ENCODE results near the gene PCDHAC2. TPM values are rescaled to one million over a fixed set of nuclear protein-coding genes. Genes with fewer than 3 reads are reported as not detected.

The PCDHAC2 gene
- total and polyA plus RNA-seq, 2 of the 4 experiments (the other 2 are of a cell fraction) = not detected

DNA sequence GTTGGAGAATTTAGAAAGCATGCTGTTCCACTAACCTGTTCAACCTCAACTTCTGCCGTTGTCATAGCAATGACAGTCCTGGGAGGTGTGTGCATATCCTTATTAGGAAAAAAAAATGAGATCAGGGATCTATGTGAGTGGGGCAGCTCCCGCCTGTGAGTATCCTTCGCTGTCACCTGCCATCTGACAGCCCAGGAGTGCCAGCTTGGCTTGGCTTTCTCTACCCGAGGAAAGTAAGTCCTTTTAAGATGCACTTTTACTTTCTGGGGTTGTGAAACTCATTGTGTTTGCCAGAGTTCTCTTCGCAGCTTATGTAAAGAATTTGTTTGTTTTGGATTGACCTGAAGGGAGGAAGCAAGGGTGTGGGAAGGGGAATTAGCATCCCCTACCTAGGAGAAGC, 21.8 kb downstream of the PCDHAC2 start:
- CTCF ChIA-PET = no interaction called here
- no peak overlapping the region for H2AK5ac ChIP-seq (ENCODE audit: low read depth, low read length)
- TF ChIP-seq, protein P1, sequence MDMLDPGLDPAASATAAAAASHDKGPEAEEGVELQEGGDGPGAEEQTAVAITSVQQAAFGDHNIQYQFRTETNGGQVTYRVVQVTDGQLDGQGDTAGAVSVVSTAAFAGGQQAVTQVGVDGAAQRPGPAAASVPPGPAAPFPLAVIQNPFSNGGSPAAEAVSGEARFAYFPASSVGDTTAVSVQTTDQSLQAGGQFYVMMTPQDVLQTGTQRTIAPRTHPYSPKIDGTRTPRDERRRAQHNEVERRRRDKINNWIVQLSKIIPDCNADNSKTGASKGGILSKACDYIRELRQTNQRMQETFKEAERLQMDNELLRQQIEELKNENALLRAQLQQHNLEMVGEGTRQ (IDR thresholded peaks at IDR 0.05; ENCODE audit: low read depth, low read length) = no peak
- TF ChIP-seq CHD1 (IDR thresholded peaks at IDR 0.05; ENCODE audit: low read depth, low read length) (no peak), NFE2L2 (IDR thresholded peaks at IDR 0.05; ENCODE audit: low read depth, low read length) (no peak)
- TF ChIP-seq, protein P2, sequence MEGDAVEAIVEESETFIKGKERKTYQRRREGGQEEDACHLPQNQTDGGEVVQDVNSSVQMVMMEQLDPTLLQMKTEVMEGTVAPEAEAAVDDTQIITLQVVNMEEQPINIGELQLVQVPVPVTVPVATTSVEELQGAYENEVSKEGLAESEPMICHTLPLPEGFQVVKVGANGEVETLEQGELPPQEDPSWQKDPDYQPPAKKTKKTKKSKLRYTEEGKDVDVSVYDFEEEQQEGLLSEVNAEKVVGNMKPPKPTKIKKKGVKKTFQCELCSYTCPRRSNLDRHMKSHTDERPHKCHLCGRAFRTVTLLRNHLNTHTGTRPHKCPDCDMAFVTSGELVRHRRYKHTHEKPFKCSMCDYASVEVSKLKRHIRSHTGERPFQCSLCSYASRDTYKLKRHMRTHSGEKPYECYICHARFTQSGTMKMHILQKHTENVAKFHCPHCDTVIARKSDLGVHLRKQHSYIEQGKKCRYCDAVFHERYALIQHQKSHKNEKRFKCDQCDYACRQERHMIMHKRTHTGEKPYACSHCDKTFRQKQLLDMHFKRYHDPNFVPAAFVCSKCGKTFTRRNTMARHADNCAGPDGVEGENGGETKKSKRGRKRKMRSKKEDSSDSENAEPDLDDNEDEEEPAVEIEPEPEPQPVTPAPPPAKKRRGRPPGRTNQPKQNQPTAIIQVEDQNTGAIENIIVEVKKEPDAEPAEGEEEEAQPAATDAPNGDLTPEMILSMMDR (conservative IDR thresholded peaks at IDR 0.05; ENCODE audit: low read depth, low read length) = no peak
- H2AFZ ChIP-seq (replicated peaks; ENCODE audit: low read length, poor library complexity) = no peak overlapping the region
- no peak overlapping the region for H2BK5ac ChIP-seq (ENCODE audit: low read depth, low read length, poor library complexity, severe bottlenecking)
- H3K79me1 ChIP-seq (ENCODE audit: low read depth in 1 of 2, low read length in 2 of 2) = no peaks in the 10 kb centered on the region
- H2BK15ac ChIP-seq (ENCODE audit: low read depth, low read length) = no peak overlapping the region
- H4K20me1 ChIP-seq (ENCODE audit: insufficient read depth, low read length) = no peaks in the 10 kb centered on the region
- no peaks in the 10 kb centered on the region for H3K27me3 ChIP-seq (ENCODE audit: control insufficient read depth, insufficient read depth, low read length)
- no peak overlapping the region for H3K27ac ChIP-seq (ENCODE audit: insufficient read depth, low read length)
- H4K91ac ChIP-seq (ENCODE audit: insufficient read depth, low read depth, low read length) = no peak overlapping the region
- no peak overlapping the region for H3K14ac ChIP-seq (replicated peaks; ENCODE audit: low read depth, low read length)
- H4K5ac ChIP-seq (ENCODE audit: low read depth, low read length) = no peak overlapping the region
- H3K18ac ChIP-seq (ENCODE audit: low read depth, low read length) = no peak overlapping the region
- H3K56ac ChIP-seq (ENCODE audit: extremely low read depth, insufficient read depth, low read length) = no peak overlapping the region
- no peak overlapping the region for H3K4me3 ChIP-seq (ENCODE audit: insufficient read depth, low read depth, low read length)
- intact Hi-C loops (cut with micrococcal nuclease) (no loop called here), in situ Hi-C loops (cut with MboI; ENCODE audit: low sequenced_read_pairs) (no loop called here), dilution Hi-C loops (cut with HindIII; ENCODE audit: low sequenced_read_pairs, unreplicated experiment) (no loop called here)
- no peaks in the 10 kb centered on the region for H3K9me1 ChIP-seq (ENCODE audit: insufficient read depth, low read length)
- H3K23ac ChIP-seq (ENCODE audit: low read depth, low read length) = no peak overlapping the region
- ATAC-seq (ENCODE audit: low read depth) = no peak
- no peak overlapping the region for H3K9ac ChIP-seq (ENCODE audit: low read depth, low read length)
- no peak overlapping the region for H2AK9ac ChIP-seq (replicated peaks; ENCODE audit: low read depth, low read length, poor library complexity)
- H3K4me2 ChIP-seq (ENCODE audit: low read depth, low read length) = no peak overlapping the region
- no peak overlapping the region for H3K4ac ChIP-seq (ENCODE audit: low read depth, low read length)
- no TSS peak for BruUV-seq (replicated peaks)
- no peak overlapping the region for H2BK120ac ChIP-seq (ENCODE audit: low read depth, low read length)
- no peak overlapping the region for H4K8ac ChIP-seq (ENCODE audit: low read depth in 2 of 2, low read length in 2 of 2)
- no peaks in the 10 kb centered on the region for H3K36me3 ChIP-seq (ENCODE audit: control insufficient read depth, insufficient read depth, low read length)
- H2BK20ac ChIP-seq (ENCODE audit: low read depth, low read length) = no peak overlapping the region
- WGBS, 2 experiments (ENCODE audit: extremely low coverage in 2 of 2, insufficient read length in 1 of 2) = no CpG with 5 or more reads among the region's 5 CpGs
- POLR2A ChIA-PET (ENCODE audit: unreplicated experiment) = no interaction called here
- DNase-seq = no peak
- H3K9me3 ChIP-seq (ENCODE audit: control insufficient read depth, insufficient read depth, low read length) = peaks cover 19% of the 10 kb centered on the region
- no peaks in the 10 kb centered on the region for H3K4me1 ChIP-seq (ENCODE audit: control insufficient read depth, insufficient read depth, low read length)

All from IMR-90 (cell line).